ENCODE data around the gene PLCXD1. TPM values are rescaled to one million over a fixed set of nuclear protein-coding genes. Genes with fewer than 3 reads are reported as not detected.

Gene PLCXD1
- total and polyA plus RNA-seq, 2 experiments from 2014 or later, result 16.6 to 50.4 TPM

GRCh38 chrX:347351-348117 is 66.4 kb downstream of the PLCXD1 start:
- TF ChIP-seq CTCF (IDR thresholded peaks at IDR 0.05; ENCODE audit: low read depth, low read length), result no peak
- no peak for DNase-seq (ENCODE audit: low read depth in 1 of 2, low spot score in 1 of 2)

GRCh38 chrX:348461-349117 is 67.4 kb downstream of the PLCXD1 start:
- no peak for TF ChIP-seq CTCF (IDR thresholded peaks at IDR 0.05; ENCODE audit: low read depth, low read length)
- peaks cover 9% of the 10 kb centered on the region for H3K36me3 ChIP-seq
- peak in 1 of 2 donors; percentile 27 for DNase-seq (ENCODE audit: low read depth in 1 of 2, low spot score in 1 of 2)
- no peak overlapping the region for H3K4me3 ChIP-seq
- H3K9me3 ChIP-seq (ENCODE audit: low read depth), result no peaks in the 10 kb centered on the region
- H3K4me1 ChIP-seq (ENCODE audit: low read depth), result peaks cover 9% of the 10 kb centered on the region
- no peaks in the 10 kb centered on the region for H3K27me3 ChIP-seq
- H3K27ac ChIP-seq, result peak overlapping the region; percentile 75

More at GRCh38 chrX:347351-348117, 66.4 kb downstream of the PLCXD1 start:
- H3K9me3 ChIP-seq (ENCODE audit: low read depth), result no peaks in the 10 kb centered on the region
- peaks cover 9% of the 10 kb centered on the region for H3K4me1 ChIP-seq (ENCODE audit: low read depth)
- no peak overlapping the region for H3K27ac ChIP-seq
- no peak overlapping the region for H3K4me3 ChIP-seq
- H3K27me3 ChIP-seq, result no peaks in the 10 kb centered on the region
- H3K36me3 ChIP-seq, result peaks cover 8% of the 10 kb centered on the region

GRCh38 chrX:349196-349595 is 68.0 kb downstream of the PLCXD1 start:
- peak; percentile 13 to 60 for DNase-seq (ENCODE audit: low read depth in 1 of 2, low spot score in 1 of 2)
- H3K9me3 ChIP-seq (ENCODE audit: low read depth), result no peaks in the 10 kb centered on the region
- H3K27ac ChIP-seq, result peak overlapping the region; percentile 75
- TF ChIP-seq CTCF (IDR thresholded peaks at IDR 0.05; ENCODE audit: low read depth, low read length), result no peak
- no peaks in the 10 kb centered on the region for H3K27me3 ChIP-seq
- H3K36me3 ChIP-seq, result peaks cover 9% of the 10 kb centered on the region
- peaks cover 9% of the 10 kb centered on the region for H3K4me1 ChIP-seq (ENCODE audit: low read depth)
- no peak overlapping the region for H3K4me3 ChIP-seq

GRCh38 chrX:349702-350101 is 68.5 kb downstream of the PLCXD1 start:
- DNase-seq (ENCODE audit: low read depth in 1 of 2, low spot score in 1 of 2), result no peak
- H3K27me3 ChIP-seq, result no peaks in the 10 kb centered on the region
- peak overlapping the region; percentile 75 for H3K27ac ChIP-seq
- no peak overlapping the region for H3K4me3 ChIP-seq
- H3K9me3 ChIP-seq (ENCODE audit: low read depth), result no peaks in the 10 kb centered on the region
- H3K4me1 ChIP-seq (ENCODE audit: low read depth), result peaks cover 9% of the 10 kb centered on the region
- no peak for TF ChIP-seq CTCF (IDR thresholded peaks at IDR 0.05; ENCODE audit: low read depth, low read length)
- peaks cover 9% of the 10 kb centered on the region for H3K36me3 ChIP-seq

- no peaks in the 10 kb centered on the region for H3K9me3 ChIP-seq (ENCODE audit: low read depth)
- H3K27ac ChIP-seq, result no peak overlapping the region
- peaks cover 5% of the 10 kb centered on the region for H3K36me3 ChIP-seq
- H3K4me3 ChIP-seq, result no peak overlapping the region
- no peak for TF ChIP-seq CTCF (IDR thresholded peaks at IDR 0.05; ENCODE audit: low read depth, low read length)
- no peak for DNase-seq (ENCODE audit: low read depth in 1 of 2, low spot score in 1 of 2)
- peaks cover 9% of the 10 kb centered on the region for H3K4me1 ChIP-seq (ENCODE audit: low read depth)
- H3K27me3 ChIP-seq, result no peaks in the 10 kb centered on the region
Measured at GRCh38 chrX:350148-350533, 69.0 kb downstream of the PLCXD1 start.
